Measurements from ENCODE around the gene THBS4. TPM values are rescaled to one million over a fixed set of nuclear protein-coding genes. Genes with fewer than 3 reads are reported as not detected.

The THBS4 gene
- polyA plus RNA-seq, 1 of the 3 experiments (the other 2 are of a cell fraction): 1.1 TPM

- Histone ChIP-seq H3K36me3 (replicated peaks in 1 of 2; ENCODE audit: control insufficient read depth in 1 of 2, insufficient read depth in 2 of 2, low read length in 1 of 2) (peaks cover 32 to 46% of the 10 kb centered on the region in 2 experiments), H3K9ac (peak overlapping the region; percentile 88; the same call in 1 of the 2 replicates), H3K79me2 (ENCODE audit: insufficient read depth) (peaks cover 18% of the 10 kb centered on the region), H3K4me1 (ENCODE audit: control insufficient read depth in 1 of 2, insufficient read depth in 2 of 2, low read depth in 1 of 2, low read length in 1 of 2) (peaks cover 10 to 13% of the 10 kb centered on the region in 2 experiments; a peak in 3 of 4 replicates), H4K20me1 (ENCODE audit: insufficient read depth) (no peaks in the 10 kb centered on the region), H2AFZ (ENCODE audit: low read depth) (peak overlapping the region; percentile 97), H3F3A (replicated peaks; ENCODE audit: insufficient read depth) (no peaks in the 10 kb centered on the region), H3K9me2 (no peaks in the 10 kb centered on the region), H3K27me3 (ENCODE audit: insufficient read depth) (no peaks in the 10 kb centered on the region), H3K9me3 (no peaks in the 10 kb centered on the region), H3K4me2 (peak overlapping the region; percentile 89), H3K4me3 (ENCODE audit: low read depth in 2 of 2, low read length in 1 of 2) (peak overlapping the region; percentile 83 to 98), H3K27ac (ENCODE audit: low read depth in 2 of 2, low read length in 1 of 2) (peak overlapping the region; percentile 71 to 86)
- ChIA-PET CTCF (interaction anchor here (0.6 to 2.1 kb wide), 3 partner anchors 93 to 857 kb away, joined by 3 to 12 read pairs (median 3); no protein-coding TSS in a partner anchor), POLR2A (no interaction called here)
- no peak for TF ChIP-seq TAF1 (IDR thresholded peaks at IDR 0.05; ENCODE audit: borderline replicate concordance, low read depth, low read length)
- TF ChIP-seq, protein P1, sequence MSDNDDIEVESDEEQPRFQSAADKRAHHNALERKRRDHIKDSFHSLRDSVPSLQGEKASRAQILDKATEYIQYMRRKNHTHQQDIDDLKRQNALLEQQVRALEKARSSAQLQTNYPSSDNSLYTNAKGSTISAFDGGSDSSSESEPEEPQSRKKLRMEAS (IDR thresholded peaks at IDR 0.05; ENCODE audit: low read depth): no peak
- no peak for TF ChIP-seq SIN3A (IDR thresholded peaks at IDR 0.05; ENCODE audit: borderline replicate concordance, low read depth, low read length)
- TF ChIP-seq IRF3 (IDR thresholded peaks at IDR 0.05; ENCODE audit: low read depth, low read length): no peak
- TF ChIP-seq CHD2 (IDR thresholded peaks at IDR 0.05; ENCODE audit: low read length, partially characterized antibody): no peak
- TF ChIP-seq RXRA (IDR thresholded peaks at IDR 0.05; ENCODE audit: borderline replicate concordance, low read depth): no peak
- TF ChIP-seq RCOR1 (IDR thresholded peaks at IDR 0.05; ENCODE audit: low read length): no peak
- TF ChIP-seq NFIC (IDR thresholded peaks at IDR 0.05; ENCODE audit: borderline replicate concordance): no peak
- TF ChIP-seq, protein P2, sequence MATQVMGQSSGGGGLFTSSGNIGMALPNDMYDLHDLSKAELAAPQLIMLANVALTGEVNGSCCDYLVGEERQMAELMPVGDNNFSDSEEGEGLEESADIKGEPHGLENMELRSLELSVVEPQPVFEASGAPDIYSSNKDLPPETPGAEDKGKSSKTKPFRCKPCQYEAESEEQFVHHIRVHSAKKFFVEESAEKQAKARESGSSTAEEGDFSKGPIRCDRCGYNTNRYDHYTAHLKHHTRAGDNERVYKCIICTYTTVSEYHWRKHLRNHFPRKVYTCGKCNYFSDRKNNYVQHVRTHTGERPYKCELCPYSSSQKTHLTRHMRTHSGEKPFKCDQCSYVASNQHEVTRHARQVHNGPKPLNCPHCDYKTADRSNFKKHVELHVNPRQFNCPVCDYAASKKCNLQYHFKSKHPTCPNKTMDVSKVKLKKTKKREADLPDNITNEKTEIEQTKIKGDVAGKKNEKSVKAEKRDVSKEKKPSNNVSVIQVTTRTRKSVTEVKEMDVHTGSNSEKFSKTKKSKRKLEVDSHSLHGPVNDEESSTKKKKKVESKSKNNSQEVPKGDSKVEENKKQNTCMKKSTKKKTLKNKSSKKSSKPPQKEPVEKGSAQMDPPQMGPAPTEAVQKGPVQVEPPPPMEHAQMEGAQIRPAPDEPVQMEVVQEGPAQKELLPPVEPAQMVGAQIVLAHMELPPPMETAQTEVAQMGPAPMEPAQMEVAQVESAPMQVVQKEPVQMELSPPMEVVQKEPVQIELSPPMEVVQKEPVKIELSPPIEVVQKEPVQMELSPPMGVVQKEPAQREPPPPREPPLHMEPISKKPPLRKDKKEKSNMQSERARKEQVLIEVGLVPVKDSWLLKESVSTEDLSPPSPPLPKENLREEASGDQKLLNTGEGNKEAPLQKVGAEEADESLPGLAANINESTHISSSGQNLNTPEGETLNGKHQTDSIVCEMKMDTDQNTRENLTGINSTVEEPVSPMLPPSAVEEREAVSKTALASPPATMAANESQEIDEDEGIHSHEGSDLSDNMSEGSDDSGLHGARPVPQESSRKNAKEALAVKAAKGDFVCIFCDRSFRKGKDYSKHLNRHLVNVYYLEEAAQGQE (IDR thresholded peaks at IDR 0.05; ENCODE audit: low read depth, low read length): no peak
- TF ChIP-seq EP300 (IDR thresholded peaks at IDR 0.05; ENCODE audit: borderline replicate concordance in 1 of 2, low read depth in 1 of 2, low read length in 1 of 2): no peak
- no peak for TF ChIP-seq MXI1 (IDR thresholded peaks at IDR 0.05; ENCODE audit: low read depth, low read length)
- TF ChIP-seq TCF12 (IDR thresholded peaks at IDR 0.05): no peak
- TF ChIP-seq USF1 (IDR thresholded peaks at IDR 0.05; ENCODE audit: borderline replicate concordance, low read depth): no peak
- TF ChIP-seq ELF1 (IDR thresholded peaks at IDR 0.05): no peak
- 24% methylated on average over 6 of the region's 6 CpGs for WGBS (ENCODE audit: low lambda C conversion rate)
- DNase-seq: no peak
Measured at GRCh38 chr5:79990205-79990597, 44.9 kb upstream of the THBS4 start.

All from SK-N-SH (cell line).